Loucy (cell line): ENCODE data around the gene PLEKHA6.

ENCODE experiments used
- CTCF ChIP-seq: fragments of 200-600 bp; sonication (generic); conservative IDR thresholded peaks from 2 replicates; pipeline ENCODE4 v1.5.1; 2014; ENCODE audit warnings: mild to moderate bottlenecking, antibody characterized with exemption, low read length
- EZH2phosphoT487 ChIP-seq: fragments of 200-600 bp; IDR thresholded peaks from 2 replicates; pipeline ENCODE4 v1.6.1; 2018; ENCODE audit warnings: antibody characterized with exemption, mild to moderate bottlenecking, moderate library complexity, borderline replicate concordance

GRCh38 chr1:204204944-204205343 lies 154.8 kb downstream of the PLEKHA6 start:
- TF ChIP-seq CTCF (no peak), EZH2phosphoT487 (no peak)
